H9 (cell line): ENCODE data around the gene GFPT2. TPM values are rescaled to one million over a fixed set of nuclear protein-coding genes. Genes with fewer than 3 reads are reported as not detected.

ENCODE experiments used
- DNase-seq: peaks from one replicate; pipeline ENCODE4 v3.0.0-alpha.2; 2017
- H2AFZ ChIP-seq: one replicate; pipeline ENCODE4 v1.6.1; 2013; ENCODE audit warnings: mild to moderate bottlenecking, low read length, control low read depth, moderate library complexity
- H2AK5ac ChIP-seq: 2 replicates; pipeline ENCODE4 v1.6.1; 2013; ENCODE audit warnings: low read length, control low read depth, mixed read lengths; ENCODE audit not compliant: insufficient read length
- H2BK120ac ChIP-seq: one replicate; pipeline ENCODE4 v1.6.1; 2013; ENCODE audit warnings: low read depth, mild to moderate bottlenecking, low read length, control low read depth, inconsistent platforms; ENCODE audit not compliant: poor library complexity, severe bottlenecking
- H2BK12ac ChIP-seq: 2 replicates; pipeline ENCODE4 v1.6.1; 2013; ENCODE audit warnings: low read length, control low read depth, mixed read lengths, low read depth; ENCODE audit not compliant: insufficient read length
- H2BK15ac ChIP-seq: 2 replicates; pipeline ENCODE4 v1.6.1; 2013; ENCODE audit warnings: low read depth, low read length, control low read depth
- H2BK20ac ChIP-seq: one replicate; pipeline ENCODE4 v1.6.1; 2013; ENCODE audit warnings: low read depth, mild to moderate bottlenecking, low read length, control low read depth, inconsistent platforms; ENCODE audit not compliant: poor library complexity, severe bottlenecking
- H2BK5ac ChIP-seq: 2 replicates; pipeline ENCODE4 v1.6.1; 2013; ENCODE audit warnings: low read length, control low read depth, mixed read lengths; ENCODE audit not compliant: insufficient read length
- H3K14ac ChIP-seq: 2 replicates; pipeline ENCODE4 v1.6.1; 2013; ENCODE audit warnings: low read length, control low read depth; ENCODE audit not compliant: insufficient read depth
- H3K18ac ChIP-seq: 2 replicates; pipeline ENCODE4 v1.6.1; 2013; ENCODE audit warnings: low read depth, mild to moderate bottlenecking, mixed read lengths, low read length, control low read depth; ENCODE audit not compliant: insufficient read length
- H3K23ac ChIP-seq: 2 replicates; pipeline ENCODE4 v1.6.1; 2013; ENCODE audit warnings: low read length, control low read depth, mixed read lengths, low read depth; ENCODE audit not compliant: insufficient read length
- H3K23me2 ChIP-seq: 2 replicates; pipeline ENCODE4 v1.6.1; 2013; ENCODE audit warnings: low read depth, mild to moderate bottlenecking, mixed read lengths, low read length, control low read depth; ENCODE audit not compliant: insufficient read length, poor library complexity, severe bottlenecking
- H3K27ac ChIP-seq: 2 replicates; pipeline ENCODE4 v1.5.1; 2013; ENCODE audit warnings: low read length, control low read depth, mixed read lengths, low read depth; ENCODE audit not compliant: insufficient read length
- H3K27me3 ChIP-seq: 2 replicates; pipeline ENCODE4 v1.6.1; 2013; ENCODE audit warnings: low read length, control low read depth, inconsistent platforms; ENCODE audit not compliant: insufficient read depth
- H3K4ac ChIP-seq: 2 replicates; pipeline ENCODE4 v1.6.1; 2013; ENCODE audit warnings: low read depth, mild to moderate bottlenecking, control low read depth, inconsistent platforms, low read length, moderate library complexity
- H3K4me1 ChIP-seq: 2 replicates; pipeline ENCODE4 v1.6.1; 2013; ENCODE audit warnings: low read length, control low read depth, inconsistent platforms; ENCODE audit not compliant: insufficient read depth
- H3K4me2 ChIP-seq: 2 replicates; pipeline ENCODE4 v1.6.1; 2013; ENCODE audit warnings: low read length, control low read depth, mixed read lengths; ENCODE audit not compliant: insufficient read length, insufficient read depth
- H3K56ac ChIP-seq: 2 replicates; pipeline ENCODE4 v1.6.1; 2013; ENCODE audit warnings: low read depth, mild to moderate bottlenecking, mixed read lengths, low read length, control low read depth; ENCODE audit not compliant: insufficient read length
- H3K79me1 ChIP-seq: 2 replicates; pipeline ENCODE4 v1.6.1; 2013; ENCODE audit warnings: low read depth, mild to moderate bottlenecking, moderate library complexity, low read length, control low read depth, inconsistent platforms; ENCODE audit not compliant: insufficient read depth, poor library complexity, severe bottlenecking
- H3K79me2 ChIP-seq: 2 replicates; pipeline ENCODE4 v1.6.1; 2013; ENCODE audit warnings: low read length, control low read depth, inconsistent platforms; ENCODE audit not compliant: insufficient read depth
- H3K9ac ChIP-seq: 2 replicates; pipeline ENCODE4 v1.6.1; 2013; ENCODE audit warnings: low read length, control low read depth, mixed read lengths; ENCODE audit not compliant: insufficient read length; ENCODE audit errors: extremely low read depth
- H3K9me3 ChIP-seq: one replicate; pipeline ENCODE4 v1.6.1; 2013; ENCODE audit warnings: low read depth, low read length, inconsistent platforms; ENCODE audit not compliant: control insufficient read depth
- H3T11ph ChIP-seq: one replicate; pipeline ENCODE4 v1.6.1; 2013; ENCODE audit warnings: mild to moderate bottlenecking, low read length, control low read depth, inconsistent platforms
- H4K20me1 ChIP-seq: one replicate; pipeline ENCODE4 v1.6.1; 2013; ENCODE audit not compliant: control insufficient read depth, insufficient read length, insufficient read depth
- H4K5ac ChIP-seq: 2 replicates; pipeline ENCODE4 v1.6.1; 2013; ENCODE audit warnings: low read depth, mild to moderate bottlenecking, mixed read lengths, low read length, control low read depth; ENCODE audit not compliant: insufficient read length
- H4K8ac ChIP-seq: replicated peaks from 2 replicates; pipeline ENCODE4 v1.6.1; 2013; ENCODE audit warnings: low read length, control low read depth, mixed read lengths, low read depth; ENCODE audit not compliant: insufficient read length
- H4K91ac ChIP-seq: 2 replicates; pipeline ENCODE4 v1.6.1; 2013; ENCODE audit warnings: low read depth, mild to moderate bottlenecking, moderate library complexity, mixed read lengths, low read length, control low read depth; ENCODE audit not compliant: insufficient read length
- H3K27ac Mint-ChIP-seq, 3 experiments: 2 replicates in 2 of 3; 3 replicates in 1 of 3; pipeline ENCODE4 v1.8.0; 2020 to 2021; ENCODE audit warnings: mixed read lengths in 3 of 3, mild to moderate bottlenecking in 1 of 3, moderate library complexity in 1 of 3
- H3K27me3 Mint-ChIP-seq: 2 replicates; pipeline ENCODE4 v1.8.0; 2021; ENCODE audit warnings: low read depth, mild to moderate bottlenecking, moderate library complexity, mixed read lengths
- H3K36me3 Mint-ChIP-seq, 3 experiments: 2 replicates in 2 of 3; 3 replicates in 1 of 3; pipeline ENCODE4 v1.8.0; 2020 to 2021; ENCODE audit warnings: low read depth in 3 of 3, mixed read lengths in 3 of 3; ENCODE audit not compliant: insufficient read depth in 1 of 3
- H3K4me1 Mint-ChIP-seq, 2 experiments: 2 replicates each; pipeline ENCODE4 v1.8.0; 2020; ENCODE audit warnings: mixed read lengths in 2 of 2
- H3K4me3 Mint-ChIP-seq, 2 experiments: 2 replicates in 1 of 2; 3 replicates in 1 of 2; pipeline ENCODE4 v1.8.0; 2020 to 2021; ENCODE audit warnings: mild to moderate bottlenecking in 2 of 2, mixed read lengths in 2 of 2, moderate library complexity in 1 of 2
- H3K9me3 Mint-ChIP-seq, 2 experiments: 2 replicates in 1 of 2; 3 replicates in 1 of 2; pipeline ENCODE4 v1.8.0; 2020; ENCODE audit warnings: mild to moderate bottlenecking in 2 of 2, mixed read lengths in 2 of 2, moderate library complexity in 1 of 2
- CTCF ChIP-seq: fragments of 200-600 bp; sonication (generic); conservative IDR thresholded peaks from 3 replicates; pipeline ENCODE4 v1.8.0; 2021; ENCODE audit warnings: antibody characterized with exemption, mild to moderate bottlenecking
- WGBS: extraction: QIAGEN DNeasy Blood & Tissue Kit; methylation state at CpG from one replicate; pipeline ENCODE4 v1.1.7; 2013; ENCODE audit warnings: missing lambda C conversion rate, low lambda C conversion rate, mixed read lengths; ENCODE audit not compliant: insufficient read length; ENCODE audit errors: extremely low coverage; 5-methylcytosine and 5-hydroxymethylcytosine counted together
- total RNA-seq: library from RNA; stranded (reverse); gene quantifications from 2 replicates; pipeline ENCODE4 v1.2.1, GENCODE V29; 2021

GFPT2 gene
- total RNA-seq, 1 experiment from 2014 or later, result 89.8 TPM

GRCh38 chr5:180349391-180349790, 3.7 kb downstream of the GFPT2 start:
- H3K4me1 ChIP-seq, result peaks cover 27% of the 10 kb centered on the region; the same call in 1 of the 2 replicates
- H3K27ac Mint-ChIP-seq, result peak overlapping the region in 2 of 3 experiments; percentile 46 to 79; a peak in 4 of 7 replicates
- no CpG with 5 or more reads among the region's 8 CpGs for WGBS

More at GRCh38 chr5:180349391-180349790, 3.7 kb downstream of the GFPT2 start:
- H2AK5ac ChIP-seq, result no peak overlapping the region
- H3K9me3 ChIP-seq, result no peaks in the 10 kb centered on the region
- H3K4me1 Mint-ChIP-seq, result peaks cover 70 to 72% of the 10 kb centered on the region in 2 experiments
- H3K79me1 ChIP-seq, result peaks cover 18% of the 10 kb centered on the region
- no peak overlapping the region for H3T11ph ChIP-seq
- H3K27ac ChIP-seq, result no peak overlapping the region
- peaks cover 44% of the 10 kb centered on the region; the same call in 1 of the 2 replicates for H3K79me2 ChIP-seq
- no peak overlapping the region for H3K18ac ChIP-seq
- H4K5ac ChIP-seq, result no peak overlapping the region
- peaks cover 24 to 34% (median 26%) of the 10 kb centered on the region in 3 experiments; a peak in 6 of 7 replicates for H3K36me3 Mint-ChIP-seq
- H3K56ac ChIP-seq, result no peak overlapping the region
- no peak overlapping the region for H3K23ac ChIP-seq
- no peak overlapping the region for H4K8ac ChIP-seq
- no peaks in the 10 kb centered on the region; a peak in 1 of 5 replicates for H3K9me3 Mint-ChIP-seq
- peaks cover 17% of the 10 kb centered on the region for H3K23me2 ChIP-seq
- H2BK15ac ChIP-seq, result no peak overlapping the region
- no peak for DNase-seq
- H3K9ac ChIP-seq, result no peak overlapping the region
- H2BK5ac ChIP-seq, result no peak overlapping the region
- no peak overlapping the region for H3K14ac ChIP-seq
- no peak overlapping the region for H4K91ac ChIP-seq
- no peak for TF ChIP-seq CTCF
- peak overlapping the region in 1 of 2 experiments; percentile 91; a peak in 3 of 5 replicates for H3K4me3 Mint-ChIP-seq
- no peak overlapping the region for H3K4ac ChIP-seq
- H3K27me3 ChIP-seq, result peaks cover 4% of the 10 kb centered on the region; the same call in 1 of the 2 replicates
- peaks cover 3% of the 10 kb centered on the region for H4K20me1 ChIP-seq
- H2BK120ac ChIP-seq, result no peak overlapping the region
- H2BK20ac ChIP-seq, result no peak overlapping the region
- no peak overlapping the region for H3K4me2 ChIP-seq
- no peak overlapping the region for H2BK12ac ChIP-seq
- H3K27me3 Mint-ChIP-seq, result peaks cover 9% of the 10 kb centered on the region
- no peak overlapping the region for H2AFZ ChIP-seq
